Activated T-helper 1 cell treated with Interleukin-2 at 50 U/mL for 16 hours (primary cell): ENCODE measurements around the gene LUZP2.

ENCODE experiments used
- DNase-seq: peaks from one replicate; pipeline ENCODE4 v3.0.0-alpha.2; 2020; ENCODE audit warnings: low read depth

LUZP2 gene

DNA sequence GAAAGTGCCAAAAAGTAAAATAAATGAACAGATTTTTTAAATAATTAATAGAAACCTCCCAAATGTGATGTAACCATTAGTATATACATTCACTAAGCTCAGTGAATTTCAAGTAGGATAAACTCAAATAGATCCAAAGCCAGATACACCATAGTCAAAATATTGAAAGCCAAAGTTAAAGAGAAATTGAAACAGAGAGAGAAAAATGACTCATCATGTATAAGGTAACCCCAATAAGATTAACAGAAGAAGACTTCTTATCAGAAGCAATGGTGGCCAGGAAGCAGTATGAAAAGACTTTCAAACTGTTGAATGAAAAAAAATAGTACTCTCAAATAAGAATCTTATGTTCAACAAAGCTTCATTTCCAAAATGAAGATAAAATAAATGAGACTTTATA is 70.5 kb downstream of the LUZP2 start:
- DNase-seq, result no peak

DNA sequence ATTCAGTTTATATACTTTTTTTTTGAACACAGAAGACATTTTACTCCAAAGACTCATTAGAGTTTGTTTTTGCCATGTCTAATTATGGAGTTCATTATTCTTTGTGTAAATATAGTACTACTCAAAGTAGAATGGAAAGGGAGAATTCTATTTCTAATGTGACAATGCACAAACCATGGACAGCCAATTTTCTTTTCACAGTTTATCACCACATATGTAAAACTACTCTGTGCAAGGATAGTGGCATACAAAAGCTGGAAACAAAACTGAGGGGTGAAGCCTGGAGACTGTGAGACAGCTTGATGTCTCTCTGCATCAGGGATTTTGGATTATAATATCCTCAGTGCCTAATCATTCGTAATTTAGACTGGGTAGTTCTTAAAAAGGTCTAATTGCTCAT is 75.5 kb downstream of the LUZP2 start:
- no peak for DNase-seq

- DNase-seq, result no peak
These were observed 77.6 kb downstream of the LUZP2 start for GRCh38 chr11:24574461-24574860.

- DNase-seq, result no peak
These were observed 78.5 kb downstream of the LUZP2 start for GRCh38 chr11:24575392-24575791.

DNA sequence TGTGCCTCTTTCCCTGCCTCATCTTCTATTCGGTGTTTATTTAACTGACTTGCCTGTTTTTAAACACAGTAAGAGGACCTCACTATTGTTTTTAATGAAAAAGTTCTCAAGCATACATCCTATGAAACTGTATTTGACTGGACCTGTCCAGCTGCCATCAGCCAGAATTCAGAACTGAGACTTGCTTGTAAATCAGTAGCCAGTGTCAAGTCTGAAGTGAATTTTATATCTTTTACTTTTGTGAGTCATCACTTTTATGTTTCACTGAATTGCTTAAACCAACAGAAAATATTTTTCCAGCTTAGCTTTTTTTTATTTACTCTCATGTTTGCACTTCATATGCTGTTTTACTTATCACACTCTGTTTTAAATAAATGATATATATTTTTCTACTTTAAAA is 88.3 kb downstream of the LUZP2 start:
- no peak for DNase-seq

DNA sequence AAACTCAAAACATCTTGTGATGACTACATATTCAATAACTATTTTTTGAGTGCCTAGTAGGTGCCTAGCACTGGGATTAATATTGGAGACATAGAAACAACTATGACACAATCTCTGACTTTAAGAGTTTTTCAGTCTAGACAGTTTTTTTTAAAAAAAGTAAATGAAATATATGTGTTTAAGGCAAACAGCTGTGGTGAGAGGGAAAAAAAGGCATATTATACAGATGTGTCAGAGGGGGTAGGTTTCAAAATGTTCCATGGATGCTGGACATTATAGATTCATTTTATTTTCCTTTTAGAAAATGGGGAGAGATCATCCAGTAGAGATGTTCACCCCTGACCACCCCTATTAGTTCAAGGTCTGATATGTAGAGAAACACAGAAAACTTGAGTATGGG is 90.8 kb downstream of the LUZP2 start:
- DNase-seq, result no peak

GRCh38 chr11:24588081-24588480 is 91.2 kb downstream of the LUZP2 start:
- no peak for DNase-seq

DNA sequence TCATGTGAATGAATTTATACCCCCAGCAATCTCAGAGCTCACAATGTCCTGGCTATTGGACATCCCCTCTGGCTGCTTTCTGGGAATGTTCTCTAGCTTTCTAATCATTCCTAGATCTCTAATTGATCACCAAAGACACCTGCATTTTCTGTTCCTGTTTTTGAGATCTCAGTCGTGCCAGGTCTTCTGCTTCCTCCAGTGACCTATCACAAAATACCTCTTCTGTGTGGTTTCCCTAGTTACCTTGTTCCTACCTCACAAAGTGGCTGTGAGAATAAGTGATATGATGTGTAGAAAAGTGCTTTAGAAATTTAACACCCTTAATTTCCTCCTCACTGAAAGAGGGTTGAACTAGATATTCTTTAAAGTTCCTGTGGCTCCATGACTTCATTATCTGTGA is 92.2 kb downstream of the LUZP2 start:
- DNase-seq, result no peak

DNA sequence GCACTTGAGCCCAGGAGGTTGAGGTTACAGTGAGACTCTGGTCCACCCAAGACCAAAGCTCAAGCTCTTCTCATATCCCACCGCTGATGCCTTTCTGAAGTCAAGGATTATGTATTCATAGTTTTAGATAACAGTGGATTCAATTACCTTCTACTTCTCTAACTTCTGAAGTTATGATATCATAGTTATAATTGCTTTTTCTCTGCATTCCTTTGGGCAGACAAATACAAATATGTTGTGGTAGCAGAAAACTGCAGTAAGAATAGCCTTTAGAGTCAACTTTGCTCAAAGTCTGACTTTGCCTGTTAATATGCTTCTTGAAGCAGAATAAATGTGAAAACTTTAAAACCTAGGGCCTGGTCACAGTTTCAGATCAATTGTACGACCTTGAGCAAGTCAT is 94.4 kb downstream of the LUZP2 start:
- no peak for DNase-seq

DNA sequence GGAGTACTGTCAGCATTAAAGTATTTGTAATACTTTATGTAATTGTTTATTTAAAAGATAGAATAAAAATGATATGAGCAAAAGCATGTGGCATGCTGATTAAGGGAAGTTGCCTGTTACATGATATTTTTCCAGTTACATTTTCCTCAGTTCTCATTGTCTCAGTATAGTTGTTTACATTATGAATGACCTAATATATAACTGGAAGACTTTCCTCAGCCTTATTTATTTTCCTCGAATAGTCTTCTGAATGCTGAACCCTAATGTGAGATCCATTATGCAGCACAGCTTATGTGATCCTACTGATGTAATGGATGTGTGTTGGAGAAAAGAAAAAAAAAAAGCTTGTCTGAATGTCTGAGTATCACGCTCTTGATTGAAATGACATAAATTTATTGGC is 95.5 kb downstream of the LUZP2 start:
- no peak for DNase-seq

GRCh38 chr11:24593332-24593731 is 96.5 kb downstream of the LUZP2 start:
- DNase-seq, result no peak

DNA sequence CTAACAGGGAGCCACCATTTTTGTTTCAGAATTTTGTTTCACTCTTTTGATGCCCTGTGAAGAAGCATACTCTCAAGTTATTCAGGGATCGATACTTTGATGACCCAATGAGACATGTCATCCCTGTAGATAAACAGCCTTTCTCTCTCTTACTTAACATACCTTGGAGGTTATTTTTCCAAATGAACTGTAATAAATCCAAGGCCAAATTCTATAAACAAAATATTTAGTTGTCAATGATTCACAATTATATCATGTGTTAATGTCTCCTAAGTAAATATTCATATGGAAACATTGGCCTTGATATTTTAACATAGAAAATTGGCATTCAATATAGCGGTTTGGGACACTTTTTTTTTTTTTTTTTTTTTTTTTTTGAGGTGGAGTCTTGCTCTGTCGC is 97.5 kb downstream of the LUZP2 start:
- DNase-seq, result no peak

DNA sequence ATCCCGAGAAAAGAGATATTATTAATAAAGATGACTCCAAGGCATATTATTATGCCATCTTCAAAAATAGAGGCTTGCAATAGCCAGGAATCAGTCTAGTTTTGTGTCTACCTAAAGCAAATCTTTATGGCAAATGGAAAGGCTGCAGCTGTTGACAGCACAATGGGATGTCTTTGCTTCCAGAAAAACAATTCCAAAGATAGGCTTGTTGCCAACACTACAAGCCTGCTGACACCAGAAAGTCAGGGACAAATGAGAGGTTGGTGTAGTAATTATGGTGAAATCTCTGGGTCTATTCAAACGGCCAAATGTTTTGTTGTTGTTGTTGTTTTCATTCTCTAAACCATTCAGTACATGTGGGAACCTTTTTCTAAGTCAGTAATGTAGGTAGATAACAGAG is 101.8 kb downstream of the LUZP2 start:
- DNase-seq, result no peak

DNA sequence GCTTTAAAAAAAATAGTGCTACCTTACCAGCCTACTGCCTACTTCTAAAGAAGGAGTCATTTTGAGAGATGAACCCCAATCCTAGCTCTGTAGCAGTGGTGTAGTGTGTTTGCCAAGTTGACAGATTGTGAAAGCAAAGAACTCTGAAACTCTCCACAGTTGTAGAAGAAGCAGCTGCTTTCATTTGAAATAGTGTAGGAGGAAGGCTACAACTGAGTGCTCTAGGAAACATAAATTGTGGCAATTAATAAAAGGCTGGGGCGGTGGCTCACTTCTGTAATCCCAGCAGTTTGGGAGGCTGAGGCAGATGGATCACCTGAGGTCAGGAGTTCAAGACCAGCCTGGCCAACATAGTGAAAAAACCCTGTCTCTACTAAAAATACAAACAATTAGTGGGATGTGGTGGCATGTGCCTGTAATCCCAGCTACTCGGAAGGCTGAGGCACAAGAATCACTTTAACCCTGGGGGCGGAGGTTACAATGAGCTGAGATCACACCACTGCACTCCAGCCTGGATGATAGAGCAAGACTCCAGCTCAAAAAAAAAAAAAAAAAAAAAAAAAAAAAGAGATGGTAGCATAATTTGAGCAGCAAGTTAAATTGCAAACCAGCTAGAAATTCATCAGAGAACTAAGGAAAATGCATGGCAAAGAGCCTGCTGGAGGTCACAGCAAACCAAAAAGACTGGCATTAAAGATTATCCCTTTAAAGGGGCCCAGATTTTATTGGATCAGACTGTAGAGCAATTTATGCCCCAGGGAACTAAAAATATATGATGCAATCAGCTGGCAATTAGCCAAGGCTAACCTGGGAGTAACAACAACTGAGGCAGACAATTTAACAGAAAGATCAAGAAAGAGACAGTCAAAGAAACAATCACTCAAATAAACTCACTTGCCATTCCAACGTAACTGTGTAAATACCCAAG is 112.6 kb downstream of the LUZP2 start:
- no peak for DNase-seq

- no peak for DNase-seq
These were observed 118.8 kb downstream of the LUZP2 start for GRCh38 chr11:24615451-24616160.

GRCh38 chr11:24617856-24618255 is 121.0 kb downstream of the LUZP2 start:
- no peak for DNase-seq

GRCh38 chr11:24619900-24620299 is 123.0 kb downstream of the LUZP2 start:
- DNase-seq, result no peak

- DNase-seq, result no peak
These were observed 125.4 kb downstream of the LUZP2 start for GRCh38 chr11:24622262-24622661.

GRCh38 chr11:24623121-24623520 is 126.3 kb downstream of the LUZP2 start:
- DNase-seq, result no peak

GRCh38 chr11:24624432-24624831 is 127.6 kb downstream of the LUZP2 start:
- DNase-seq, result no peak

- no peak for DNase-seq
These were observed 129.1 kb downstream of the LUZP2 start for GRCh38 chr11:24625975-24626374.

GRCh38 chr11:24628224-24628776 is 131.4 kb downstream of the LUZP2 start:
- no peak for DNase-seq

- no peak for DNase-seq
These were observed 137.8 kb downstream of the LUZP2 start for GRCh38 chr11:24634606-24635160.
